Right lobe of liver (tissue), 6 donors: ENCODE data around the gene DOCK2. TPM values are rescaled to one million over a fixed set of nuclear protein-coding genes. Genes with fewer than 3 reads are reported as not detected.
A peak's percentile ranks its signal among the peaks of the same experiment; 100 is the strongest.

Experiments
- ATAC-seq, 4 donors: fragments of 200-7000 bp; cut with Tn5 transposase; one replicate each; pipeline ENCODE4 v1.9.1; 2020; ENCODE audit warnings: mild to moderate bottlenecking in 4 of 4, moderate library complexity in 4 of 4
- DNase-seq, 3 donors: peaks; one replicate each; pipeline ENCODE4 v3.0.0-alpha.2; 2020
- H3K27ac ChIP-seq, 3 donors: fragments of 200-600 bp; one replicate each; pipeline ENCODE4 v1.8.0; 2022
- H3K27me3 ChIP-seq, 2 donors: fragments of 200-600 bp; one replicate each; pipeline ENCODE4 v1.8.0; 2022
- H3K36me3 ChIP-seq, 4 donors: fragments of 200-600 bp; sonication (generic) in 1 of 4; one replicate each; pipeline versions ENCODE4 v1.5.1 to v1.8.0; 2017 to 2022; ENCODE audit warnings: control low read depth in 1 of 4
- H3K4me1 ChIP-seq, 4 donors: fragments of 200-600 bp; sonication (generic) in 1 of 4; one replicate each; pipeline versions ENCODE4 v1.5.1 to v1.8.0; 2017 to 2022; ENCODE audit warnings: control low read depth in 1 of 4
- H3K4me3 ChIP-seq, 3 donors: fragments of 200-600 bp; one replicate each; pipeline ENCODE4 v1.8.0; 2022
- H3K9me3 ChIP-seq, 4 donors: fragments of 200-600 bp; sonication (generic) in 1 of 4; one replicate each; pipeline versions ENCODE4 v1.5.1 to v1.8.0; 2017 to 2022; ENCODE audit warnings: control low read depth in 1 of 4
- CTCF ChIP-seq, 4 donors: fragments of 200-600 bp in 3 of 4; fragments of 450-650 bp in 1 of 4; IDR thresholded peaks; one replicate each; pipeline versions ENCODE4 v1.5.1 to v1.8.0; 2016 to 2022; ENCODE audit warnings: antibody characterized with exemption in 4 of 4, mild to moderate bottlenecking in 2 of 4
- POLR2A ChIP-seq: fragments of 450-650 bp; IDR thresholded peaks from one replicate; pipeline ENCODE4 v1.6.1; 2017; ENCODE audit warnings: antibody characterized with exemption, mild to moderate bottlenecking
- WGBS: methylation state at CpG from one replicate; pipeline ENCODE4 v1.1.6; 2018; ENCODE audit warnings: low coverage, low lambda C conversion rate; ENCODE audit not compliant: insufficient coverage; ENCODE audit errors: missing lambda C conversion rate; 5-methylcytosine and 5-hydroxymethylcytosine counted together
- intact Hi-C, 2 donors: fragments of 100-400 bp; cut with DNase I; formaldehyde crosslinking; loops; one replicate each; pipeline versions ENCODE4 v1.11.2 to v1.14.1; 2022
- total RNA-seq, 6 experiments: library from RNA; depleted of rRNA in 2 of 6; stranded (reverse); fragments of >200 nt in 2 of 6; fragmentation: NEBNext Ultra II Directional in 3 of 6; extraction: Animal tissue kit (Norgen Biotek cat#: 25700) in 3 of 6; gene quantifications; one replicate each; pipeline versions ENCODE4 v1.1.0 to v1.2.4, GENCODE V29; 2016 to 2023
- donor health status: DM: no; HTN: yes; CAD: no.
- donor health status: DM: no; HTN: no; CAD: no.
- donor health status: DM: no; HTN: no; CAD: no.
- donor health status: DM: no; HTN: yes; CAD: no.
- donor health status: DM: no; HTN: yes; CAD: no.

DOCK2 gene
- total RNA-seq, 6 experiments from 2014 or later = 5.0 to 14.5 (median 7.4) TPM

GRCh38 chr5:169864483-169864882 is 227.4 kb downstream of the DOCK2 start:
- intact Hi-C loops = no loop called here
- H3K27ac ChIP-seq = no peak overlapping the region
- ATAC-seq (peak in 3 of 4 donors; percentile 48 to 71 (median 54)), DNase-seq (no peak)
- no peaks in the 10 kb centered on the region for H3K4me1 ChIP-seq
- 78% methylated on average over 1 of the region's 1 CpG for WGBS
- H3K4me3 ChIP-seq = no peak overlapping the region
- H3K27me3 ChIP-seq = no peaks in the 10 kb centered on the region
- TF ChIP-seq CTCF (IDR thresholded peaks at IDR 0.05) (no peak), POLR2A (no peak)
- H3K36me3 ChIP-seq = no peaks in the 10 kb centered on the region
- H3K9me3 ChIP-seq = no peaks in the 10 kb centered on the region

- DNase-seq = no peak
- TF ChIP-seq CTCF (IDR thresholded peaks at IDR 0.05) (no peak), POLR2A (no peak)
- Histone ChIP-seq H3K9me3 (no peaks in the 10 kb centered on the region), H3K4me1 (no peaks in the 10 kb centered on the region), H3K36me3 (no peaks in the 10 kb centered on the region), H3K4me3 (no peak overlapping the region), H3K27ac (no peak overlapping the region), H3K27me3 (no peaks in the 10 kb centered on the region)
- intact Hi-C loops = no loop called here
- no peak for ATAC-seq
- 73% methylated on average over 2 of the region's 2 CpGs for WGBS
Observed at GRCh38 chr5:169867347-169867746, 230.3 kb downstream of the DOCK2 start.

- DNase-seq (no peak), ATAC-seq (no peak)
- WGBS = 67% methylated on average over 1 of the region's 3 CpGs
- Histone ChIP-seq H3K4me1 (no peaks in the 10 kb centered on the region), H3K27ac (no peak overlapping the region), H3K36me3 (no peaks in the 10 kb centered on the region), H3K9me3 (no peaks in the 10 kb centered on the region), H3K4me3 (no peak overlapping the region), H3K27me3 (no peaks in the 10 kb centered on the region)
- TF ChIP-seq CTCF (IDR thresholded peaks at IDR 0.05) = no peak
- no peak for TF ChIP-seq POLR2A
- intact Hi-C loops = no loop called here
Observed at GRCh38 chr5:169869066-169869465, 232.0 kb downstream of the DOCK2 start.

DNA sequence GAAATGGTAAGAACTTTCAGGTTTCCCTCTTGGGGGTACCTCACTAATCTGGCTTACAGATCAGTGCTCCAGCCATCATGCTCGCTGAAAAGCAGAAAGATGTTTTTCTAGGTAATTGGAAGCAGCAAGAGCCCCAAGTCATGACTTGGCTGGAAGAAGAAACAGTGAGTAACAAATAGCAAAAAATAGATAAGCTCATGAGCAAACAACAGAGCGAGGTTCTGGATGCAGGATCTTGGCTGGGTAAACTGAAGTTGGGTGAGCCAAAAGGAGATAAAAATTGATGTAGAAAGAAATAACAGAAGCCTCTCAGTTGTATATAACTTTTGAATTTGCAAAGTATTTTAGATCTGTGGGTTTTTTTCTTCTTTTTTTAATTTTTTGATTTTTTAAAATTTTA is 233.1 kb downstream of the DOCK2 start:
- no peaks in the 10 kb centered on the region for H3K9me3 ChIP-seq
- no peaks in the 10 kb centered on the region for H3K36me3 ChIP-seq
- intact Hi-C loops = no loop called here
- 26% methylated on average over 2 of the region's 2 CpGs for WGBS
- TF ChIP-seq CTCF (IDR thresholded peaks at IDR 0.05) (no peak), POLR2A (no peak)
- no peaks in the 10 kb centered on the region for H3K4me1 ChIP-seq
- no peaks in the 10 kb centered on the region for H3K27me3 ChIP-seq
- DNase-seq = no peak
- no peak for ATAC-seq
- H3K27ac ChIP-seq = no peak overlapping the region
- no peak overlapping the region for H3K4me3 ChIP-seq

DNA sequence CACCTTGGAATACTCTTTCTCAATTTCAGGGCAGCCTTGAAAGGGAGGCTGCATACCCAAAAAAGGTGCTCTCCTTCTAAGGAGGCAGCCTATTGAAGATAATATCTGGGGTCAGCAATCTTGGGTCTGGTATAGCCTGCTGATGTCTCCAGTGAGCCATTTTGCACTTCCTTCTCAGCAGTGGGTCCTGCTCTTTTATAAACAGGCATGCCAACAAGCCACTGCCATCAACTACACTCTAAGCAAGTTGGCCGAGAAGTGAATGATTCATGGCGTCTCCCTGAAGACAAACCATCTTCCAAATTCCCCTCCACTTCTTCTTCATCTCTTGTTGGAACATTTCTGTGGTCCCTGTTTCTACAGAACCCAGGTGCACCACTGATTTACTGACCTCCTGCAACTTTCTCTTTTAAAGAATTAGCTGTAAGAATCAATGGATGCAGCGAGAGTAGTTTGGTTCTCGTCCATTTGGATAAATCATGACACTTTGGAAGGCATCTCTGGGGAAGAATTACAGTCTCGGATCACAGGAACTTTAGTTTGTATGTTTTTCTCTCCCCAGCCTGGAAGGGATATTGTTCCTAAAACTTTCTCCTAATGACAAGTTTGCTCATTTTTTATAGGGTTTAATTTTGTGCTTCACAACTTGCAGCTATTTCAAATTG is 234.9 kb downstream of the DOCK2 start:
- H3K4me1 ChIP-seq = no peaks in the 10 kb centered on the region
- no peak for TF ChIP-seq POLR2A
- no peak for TF ChIP-seq CTCF (IDR thresholded peaks at IDR 0.05)
- H3K4me3 ChIP-seq = no peak overlapping the region
- DNase-seq (no peak), ATAC-seq (no peak)
- H3K27me3 ChIP-seq = no peaks in the 10 kb centered on the region
- H3K36me3 ChIP-seq = no peaks in the 10 kb centered on the region
- WGBS = 62% methylated on average over 5 of the region's 5 CpGs
- no peak overlapping the region for H3K27ac ChIP-seq
- intact Hi-C loops = no loop called here
- H3K9me3 ChIP-seq = no peaks in the 10 kb centered on the region
